ENCODE data around the gene GPR158. TPM values are rescaled to one million over a fixed set of nuclear protein-coding genes. Genes with fewer than 3 reads are reported as not detected.

The GPR158 gene
- total and polyA plus RNA-seq, 2 donors (not counting 1 experiment from before 2014, with no cell fraction given): 0.33 TPM; not detected in 1

DNA sequence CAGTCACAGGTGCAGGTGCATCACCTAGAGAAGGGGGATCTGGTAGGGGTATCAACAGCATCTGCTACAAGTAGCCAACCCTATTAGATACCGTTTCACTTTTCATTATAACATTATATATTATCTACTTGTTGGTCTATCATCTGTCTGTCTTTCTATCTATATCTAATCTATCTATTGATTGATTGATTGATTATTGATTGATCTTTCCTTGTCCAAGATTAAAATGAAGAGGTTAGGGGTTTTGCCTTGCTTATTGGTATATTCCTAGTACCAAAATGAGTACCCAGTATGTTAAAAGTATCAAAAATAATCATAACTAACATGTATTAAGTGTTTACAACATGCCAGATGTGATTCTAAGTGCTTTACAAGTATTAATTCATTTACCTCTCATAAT is 121.5 kb downstream of the GPR158 start:
- Histone ChIP-seq H2AFZ (ENCODE audit: low read length) (no peak overlapping the region), H3K4me3 (replicated peaks in 1 of 4; ENCODE audit: control extremely low read depth in 1 of 4, insufficient read depth in 1 of 4, low read depth in 3 of 4, low read length in 4 of 4) (no peak overlapping the region), H3K27ac (ENCODE audit: insufficient read depth, low read length) (no peak overlapping the region), H3K4me1 (ENCODE audit: control insufficient read depth, extremely low read depth, insufficient read depth, low read length) (no peaks in the 10 kb centered on the region), H3K27me3 (ENCODE audit: control insufficient read depth, insufficient read depth, low read length) (no peaks in the 10 kb centered on the region), H4K20me1 (ENCODE audit: control insufficient read depth, extremely low read depth, insufficient read depth, low read length) (no peaks in the 10 kb centered on the region), H3K9ac (ENCODE audit: insufficient read depth, low read length) (no peak overlapping the region), H3K36me3 (ENCODE audit: control insufficient read depth, insufficient read depth, low read length) (no peaks in the 10 kb centered on the region), H3K79me2 (ENCODE audit: control insufficient read depth, insufficient read depth, low read length) (no peaks in the 10 kb centered on the region), H3K4me2 (ENCODE audit: extremely low read depth, insufficient read depth, low read length) (no peak overlapping the region), H3K9me3 (ENCODE audit: control insufficient read depth, insufficient read depth, low read depth, low read length) (no peaks in the 10 kb centered on the region)
- TF ChIP-seq, protein P1, sequence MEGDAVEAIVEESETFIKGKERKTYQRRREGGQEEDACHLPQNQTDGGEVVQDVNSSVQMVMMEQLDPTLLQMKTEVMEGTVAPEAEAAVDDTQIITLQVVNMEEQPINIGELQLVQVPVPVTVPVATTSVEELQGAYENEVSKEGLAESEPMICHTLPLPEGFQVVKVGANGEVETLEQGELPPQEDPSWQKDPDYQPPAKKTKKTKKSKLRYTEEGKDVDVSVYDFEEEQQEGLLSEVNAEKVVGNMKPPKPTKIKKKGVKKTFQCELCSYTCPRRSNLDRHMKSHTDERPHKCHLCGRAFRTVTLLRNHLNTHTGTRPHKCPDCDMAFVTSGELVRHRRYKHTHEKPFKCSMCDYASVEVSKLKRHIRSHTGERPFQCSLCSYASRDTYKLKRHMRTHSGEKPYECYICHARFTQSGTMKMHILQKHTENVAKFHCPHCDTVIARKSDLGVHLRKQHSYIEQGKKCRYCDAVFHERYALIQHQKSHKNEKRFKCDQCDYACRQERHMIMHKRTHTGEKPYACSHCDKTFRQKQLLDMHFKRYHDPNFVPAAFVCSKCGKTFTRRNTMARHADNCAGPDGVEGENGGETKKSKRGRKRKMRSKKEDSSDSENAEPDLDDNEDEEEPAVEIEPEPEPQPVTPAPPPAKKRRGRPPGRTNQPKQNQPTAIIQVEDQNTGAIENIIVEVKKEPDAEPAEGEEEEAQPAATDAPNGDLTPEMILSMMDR (conservative IDR thresholded peaks at IDR 0.05 in 1 of 2, IDR thresholded peaks at IDR 0.05 in 1 of 2; ENCODE audit: low read depth in 1 of 2, low read length in 2 of 2): no peak
- no peak for TF ChIP-seq EZH2 (IDR thresholded peaks at IDR 0.05; ENCODE audit: low read length, missing control alignments)
- DNase-seq (ENCODE audit: low read depth in 2 of 2): no peak

DNA sequence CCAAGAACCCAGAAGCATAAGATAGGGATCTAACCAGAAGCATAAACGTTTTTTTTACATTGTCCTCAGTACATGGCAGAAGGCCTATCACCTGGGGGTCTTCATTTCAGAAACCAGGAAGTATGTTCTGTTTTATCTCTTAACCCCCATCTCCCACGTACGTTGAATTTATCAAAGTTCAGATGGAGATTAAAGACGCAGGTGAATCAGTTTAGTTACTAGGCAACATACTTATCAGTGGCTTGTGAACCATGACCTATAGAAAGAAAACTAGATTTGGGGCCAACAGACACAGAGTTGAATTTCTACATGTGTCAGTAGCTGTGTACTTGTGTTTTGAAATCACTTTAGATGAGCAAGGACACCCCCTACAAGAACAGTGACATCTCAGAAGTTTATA is 122.7 kb downstream of the GPR158 start:
- TF ChIP-seq EZH2 (IDR thresholded peaks at IDR 0.05; ENCODE audit: low read length, missing control alignments): no peak
- TF ChIP-seq, protein P1 (conservative IDR thresholded peaks at IDR 0.05 in 1 of 2, IDR thresholded peaks at IDR 0.05 in 1 of 2; ENCODE audit: low read depth in 1 of 2, low read length in 2 of 2): no peak
- no peaks in the 10 kb centered on the region for H3K27me3 ChIP-seq (ENCODE audit: control insufficient read depth, insufficient read depth, low read length)
- H3K79me2 ChIP-seq (ENCODE audit: control insufficient read depth, insufficient read depth, low read length): no peaks in the 10 kb centered on the region
- no peak overlapping the region for H3K27ac ChIP-seq (ENCODE audit: insufficient read depth, low read length)
- no peak for DNase-seq (ENCODE audit: low read depth in 2 of 2)
- H4K20me1 ChIP-seq (ENCODE audit: control insufficient read depth, extremely low read depth, insufficient read depth, low read length): no peaks in the 10 kb centered on the region
- H3K4me1 ChIP-seq (ENCODE audit: control insufficient read depth, extremely low read depth, insufficient read depth, low read length): no peaks in the 10 kb centered on the region
- no peaks in the 10 kb centered on the region for H3K36me3 ChIP-seq (ENCODE audit: control insufficient read depth, insufficient read depth, low read length)
- no peak overlapping the region for H3K9ac ChIP-seq (ENCODE audit: insufficient read depth, low read length)
- H3K4me3 ChIP-seq (replicated peaks in 1 of 4; ENCODE audit: control extremely low read depth in 1 of 4, insufficient read depth in 1 of 4, low read depth in 3 of 4, low read length in 4 of 4): no peak overlapping the region
- H3K9me3 ChIP-seq (ENCODE audit: control insufficient read depth, insufficient read depth, low read depth, low read length): no peaks in the 10 kb centered on the region
- no peak overlapping the region for H3K4me2 ChIP-seq (ENCODE audit: extremely low read depth, insufficient read depth, low read length)
- no peak overlapping the region for H2AFZ ChIP-seq (ENCODE audit: low read length)

- Histone ChIP-seq H3K27me3 (ENCODE audit: control insufficient read depth, insufficient read depth, low read length) (no peaks in the 10 kb centered on the region), H3K4me3 (replicated peaks in 1 of 4; ENCODE audit: control extremely low read depth in 1 of 4, insufficient read depth in 1 of 4, low read depth in 3 of 4, low read length in 4 of 4) (no peak overlapping the region), H3K27ac (ENCODE audit: insufficient read depth, low read length) (no peak overlapping the region), H3K9ac (ENCODE audit: insufficient read depth, low read length) (no peak overlapping the region), H3K9me3 (ENCODE audit: control insufficient read depth, insufficient read depth, low read depth, low read length) (no peaks in the 10 kb centered on the region), H3K36me3 (ENCODE audit: control insufficient read depth, insufficient read depth, low read length) (no peaks in the 10 kb centered on the region), H3K4me2 (ENCODE audit: extremely low read depth, insufficient read depth, low read length) (no peak overlapping the region), H4K20me1 (ENCODE audit: control insufficient read depth, extremely low read depth, insufficient read depth, low read length) (no peaks in the 10 kb centered on the region), H3K4me1 (ENCODE audit: control insufficient read depth, extremely low read depth, insufficient read depth, low read length) (no peaks in the 10 kb centered on the region), H3K79me2 (ENCODE audit: control insufficient read depth, insufficient read depth, low read length) (no peaks in the 10 kb centered on the region), H2AFZ (ENCODE audit: low read length) (no peak overlapping the region)
- DNase-seq (ENCODE audit: low read depth in 2 of 2): no peak
- no peak for TF ChIP-seq EZH2 (IDR thresholded peaks at IDR 0.05; ENCODE audit: low read length, missing control alignments)
- TF ChIP-seq, protein P1 (conservative IDR thresholded peaks at IDR 0.05 in 1 of 2, IDR thresholded peaks at IDR 0.05 in 1 of 2; ENCODE audit: low read depth in 1 of 2, low read length in 2 of 2): no peak
These were observed 125.3 kb downstream of the GPR158 start for GRCh38 chr10:25300073-25300472.

Measured in fibroblast of lung (primary cell).